Measurements from ENCODE around the gene PPP2CA.

The PPP2CA gene

DNA sequence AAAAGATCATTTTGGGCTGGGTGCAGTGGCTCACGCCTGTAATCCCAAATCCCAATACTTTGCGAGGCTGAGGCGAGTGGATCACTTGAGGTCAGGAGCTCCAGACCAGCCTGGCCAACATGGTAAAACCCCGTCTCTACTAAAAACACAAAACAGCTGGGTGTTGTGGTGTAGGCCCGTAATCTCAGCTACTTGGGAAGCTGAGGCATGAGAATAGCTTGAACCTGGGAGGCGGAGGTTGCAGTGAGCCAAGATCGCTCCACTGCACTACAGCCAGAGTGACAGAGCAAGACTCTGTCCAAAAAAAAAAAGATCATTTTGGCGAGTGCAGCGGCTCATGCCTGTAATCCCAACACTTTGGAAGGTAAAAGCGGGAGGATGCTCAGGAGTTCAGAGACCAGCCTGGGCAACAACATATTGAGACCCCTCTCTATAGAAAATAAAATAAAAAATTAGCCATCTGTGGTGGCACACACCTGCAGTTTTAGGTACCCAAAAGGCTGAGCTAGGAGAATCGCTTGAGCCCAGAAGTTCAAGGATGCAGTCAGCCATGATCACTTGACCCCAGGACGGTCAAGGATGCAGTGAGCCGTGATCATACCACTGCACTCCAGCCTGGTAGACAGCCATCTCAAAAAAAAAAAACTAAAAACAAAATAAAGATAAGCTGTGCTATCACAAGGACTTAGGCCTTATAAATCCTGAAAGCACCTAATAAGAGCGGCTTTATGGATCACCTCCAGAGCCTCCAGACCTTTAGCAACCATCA is 16.2 kb downstream of the PPP2CA start:
- TF ChIP-seq TCF4 (CRISPR knock-in tag; IDR thresholded peaks at IDR 0.05; ENCODE audit: borderline replicate concordance) (no peak), ZNF70 (CRISPR knock-in tag; IDR thresholded peaks at IDR 0.05) (no peak), TOX (CRISPR knock-in tag; IDR thresholded peaks at IDR 0.05; ENCODE audit: borderline replicate concordance) (no peak), SNAI2 (CRISPR knock-in tag; IDR thresholded peaks at IDR 0.05) (no peak), ZNF565 (CRISPR knock-in tag; conservative IDR thresholded peaks at IDR 0.05; ENCODE audit: low read depth) (no peak), ZC3H10 (CRISPR knock-in tag; IDR thresholded peaks at IDR 0.05) (no peak), ESRRG (CRISPR knock-in tag; IDR thresholded peaks at IDR 0.05) (no peak), RARB (CRISPR knock-in tag; IDR thresholded peaks at IDR 0.05) (no peak), ISL1 (CRISPR knock-in tag; IDR thresholded peaks at IDR 0.05) (no peak)
- TF ChIP-seq, protein P1, sequence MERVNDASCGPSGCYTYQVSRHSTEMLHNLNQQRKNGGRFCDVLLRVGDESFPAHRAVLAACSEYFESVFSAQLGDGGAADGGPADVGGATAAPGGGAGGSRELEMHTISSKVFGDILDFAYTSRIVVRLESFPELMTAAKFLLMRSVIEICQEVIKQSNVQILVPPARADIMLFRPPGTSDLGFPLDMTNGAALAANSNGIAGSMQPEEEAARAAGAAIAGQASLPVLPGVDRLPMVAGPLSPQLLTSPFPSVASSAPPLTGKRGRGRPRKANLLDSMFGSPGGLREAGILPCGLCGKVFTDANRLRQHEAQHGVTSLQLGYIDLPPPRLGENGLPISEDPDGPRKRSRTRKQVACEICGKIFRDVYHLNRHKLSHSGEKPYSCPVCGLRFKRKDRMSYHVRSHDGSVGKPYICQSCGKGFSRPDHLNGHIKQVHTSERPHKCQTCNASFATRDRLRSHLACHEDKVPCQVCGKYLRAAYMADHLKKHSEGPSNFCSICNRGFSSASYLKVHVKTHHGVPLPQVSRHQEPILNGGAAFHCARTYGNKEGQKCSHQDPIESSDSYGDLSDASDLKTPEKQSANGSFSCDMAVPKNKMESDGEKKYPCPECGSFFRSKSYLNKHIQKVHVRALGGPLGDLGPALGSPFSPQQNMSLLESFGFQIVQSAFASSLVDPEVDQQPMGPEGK (CRISPR knock-in tag; IDR thresholded peaks at IDR 0.05; ENCODE audit: borderline replicate concordance), result no peak
- TF ChIP-seq, protein P2, sequence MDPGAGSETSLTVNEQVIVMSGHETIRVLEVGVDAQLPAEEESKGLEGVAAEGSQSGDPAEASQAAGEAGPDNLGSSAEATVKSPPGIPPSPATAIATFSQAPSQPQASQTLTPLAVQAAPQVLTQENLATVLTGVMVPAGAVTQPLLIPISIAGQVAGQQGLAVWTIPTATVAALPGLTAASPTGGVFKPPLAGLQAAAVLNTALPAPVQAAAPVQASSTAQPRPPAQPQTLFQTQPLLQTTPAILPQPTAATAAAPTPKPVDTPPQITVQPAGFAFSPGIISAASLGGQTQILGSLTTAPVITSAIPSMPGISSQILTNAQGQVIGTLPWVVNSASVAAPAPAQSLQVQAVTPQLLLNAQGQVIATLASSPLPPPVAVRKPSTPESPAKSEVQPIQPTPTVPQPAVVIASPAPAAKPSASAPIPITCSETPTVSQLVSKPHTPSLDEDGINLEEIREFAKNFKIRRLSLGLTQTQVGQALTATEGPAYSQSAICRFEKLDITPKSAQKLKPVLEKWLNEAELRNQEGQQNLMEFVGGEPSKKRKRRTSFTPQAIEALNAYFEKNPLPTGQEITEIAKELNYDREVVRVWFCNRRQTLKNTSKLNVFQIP (CRISPR knock-in tag; IDR thresholded peaks at IDR 0.05; ENCODE audit: borderline replicate concordance, low read depth), result no peak
- ATAC-seq, result no peak

DNA sequence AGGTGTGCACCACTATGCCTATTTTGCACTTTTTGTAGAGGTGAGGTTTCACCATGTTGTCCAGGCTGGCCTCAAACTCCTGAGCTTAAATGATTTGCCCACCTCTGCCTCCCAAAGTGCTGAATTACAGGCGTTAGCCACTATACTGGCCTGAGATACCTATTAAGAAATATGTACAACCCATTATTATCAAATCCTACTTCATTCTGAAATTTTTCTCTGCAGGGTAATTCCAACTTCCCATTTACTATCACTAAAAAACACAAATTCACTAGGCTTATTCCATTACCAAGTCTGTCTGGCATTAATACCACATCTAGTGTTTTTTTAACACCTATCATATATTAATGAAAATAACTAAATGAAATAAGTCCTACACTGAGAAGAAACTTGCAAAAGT is 18.2 kb downstream of the PPP2CA start:
- ATAC-seq, result no peak
- TF ChIP-seq ZNF70 (CRISPR knock-in tag; IDR thresholded peaks at IDR 0.05) (no peak), ZFP30 (CRISPR knock-in tag; IDR thresholded peaks at IDR 0.05) (no peak), ZC3H10 (CRISPR knock-in tag; IDR thresholded peaks at IDR 0.05) (no peak)
- TF ChIP-seq, protein P3, sequence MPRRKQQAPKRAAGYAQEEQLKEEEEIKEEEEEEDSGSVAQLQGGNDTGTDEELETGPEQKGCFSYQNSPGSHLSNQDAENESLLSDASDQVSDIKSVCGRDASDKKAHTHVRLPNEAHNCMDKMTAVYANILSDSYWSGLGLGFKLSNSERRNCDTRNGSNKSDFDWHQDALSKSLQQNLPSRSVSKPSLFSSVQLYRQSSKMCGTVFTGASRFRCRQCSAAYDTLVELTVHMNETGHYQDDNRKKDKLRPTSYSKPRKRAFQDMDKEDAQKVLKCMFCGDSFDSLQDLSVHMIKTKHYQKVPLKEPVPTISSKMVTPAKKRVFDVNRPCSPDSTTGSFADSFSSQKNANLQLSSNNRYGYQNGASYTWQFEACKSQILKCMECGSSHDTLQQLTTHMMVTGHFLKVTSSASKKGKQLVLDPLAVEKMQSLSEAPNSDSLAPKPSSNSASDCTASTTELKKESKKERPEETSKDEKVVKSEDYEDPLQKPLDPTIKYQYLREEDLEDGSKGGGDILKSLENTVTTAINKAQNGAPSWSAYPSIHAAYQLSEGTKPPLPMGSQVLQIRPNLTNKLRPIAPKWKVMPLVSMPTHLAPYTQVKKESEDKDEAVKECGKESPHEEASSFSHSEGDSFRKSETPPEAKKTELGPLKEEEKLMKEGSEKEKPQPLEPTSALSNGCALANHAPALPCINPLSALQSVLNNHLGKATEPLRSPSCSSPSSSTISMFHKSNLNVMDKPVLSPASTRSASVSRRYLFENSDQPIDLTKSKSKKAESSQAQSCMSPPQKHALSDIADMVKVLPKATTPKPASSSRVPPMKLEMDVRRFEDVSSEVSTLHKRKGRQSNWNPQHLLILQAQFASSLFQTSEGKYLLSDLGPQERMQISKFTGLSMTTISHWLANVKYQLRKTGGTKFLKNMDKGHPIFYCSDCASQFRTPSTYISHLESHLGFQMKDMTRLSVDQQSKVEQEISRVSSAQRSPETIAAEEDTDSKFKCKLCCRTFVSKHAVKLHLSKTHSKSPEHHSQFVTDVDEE (CRISPR knock-in tag; IDR thresholded peaks at IDR 0.05), result no peak
- TF ChIP-seq, protein P4, sequence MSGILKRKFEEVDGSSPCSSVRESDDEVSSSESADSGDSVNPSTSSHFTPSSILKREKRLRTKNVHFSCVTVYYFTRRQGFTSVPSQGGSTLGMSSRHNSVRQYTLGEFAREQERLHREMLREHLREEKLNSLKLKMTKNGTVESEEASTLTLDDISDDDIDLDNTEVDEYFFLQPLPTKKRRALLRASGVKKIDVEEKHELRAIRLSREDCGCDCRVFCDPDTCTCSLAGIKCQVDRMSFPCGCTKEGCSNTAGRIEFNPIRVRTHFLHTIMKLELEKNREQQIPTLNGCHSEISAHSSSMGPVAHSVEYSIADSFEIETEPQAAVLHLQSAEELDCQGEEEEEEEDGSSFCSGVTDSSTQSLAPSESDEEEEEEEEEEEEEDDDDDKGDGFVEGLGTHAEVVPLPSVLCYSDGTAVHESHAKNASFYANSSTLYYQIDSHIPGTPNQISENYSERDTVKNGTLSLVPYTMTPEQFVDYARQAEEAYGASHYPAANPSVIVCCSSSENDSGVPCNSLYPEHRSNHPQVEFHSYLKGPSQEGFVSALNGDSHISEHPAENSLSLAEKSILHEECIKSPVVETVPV (CRISPR knock-in tag; IDR thresholded peaks at IDR 0.05), result no peak
- TF ChIP-seq, protein P5, sequence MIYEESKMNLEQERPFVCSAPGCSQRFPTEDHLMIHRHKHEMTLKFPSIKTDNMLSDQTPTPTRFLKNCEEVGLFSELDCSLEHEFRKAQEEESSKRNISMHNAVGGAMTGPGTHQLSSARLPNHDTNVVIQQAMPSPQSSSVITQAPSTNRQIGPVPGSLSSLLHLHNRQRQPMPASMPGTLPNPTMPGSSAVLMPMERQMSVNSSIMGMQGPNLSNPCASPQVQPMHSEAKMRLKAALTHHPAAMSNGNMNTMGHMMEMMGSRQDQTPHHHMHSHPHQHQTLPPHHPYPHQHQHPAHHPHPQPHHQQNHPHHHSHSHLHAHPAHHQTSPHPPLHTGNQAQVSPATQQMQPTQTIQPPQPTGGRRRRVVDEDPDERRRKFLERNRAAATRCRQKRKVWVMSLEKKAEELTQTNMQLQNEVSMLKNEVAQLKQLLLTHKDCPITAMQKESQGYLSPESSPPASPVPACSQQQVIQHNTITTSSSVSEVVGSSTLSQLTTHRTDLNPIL (CRISPR knock-in tag; IDR thresholded peaks at IDR 0.05; ENCODE audit: low read depth), result no peak

DNA sequence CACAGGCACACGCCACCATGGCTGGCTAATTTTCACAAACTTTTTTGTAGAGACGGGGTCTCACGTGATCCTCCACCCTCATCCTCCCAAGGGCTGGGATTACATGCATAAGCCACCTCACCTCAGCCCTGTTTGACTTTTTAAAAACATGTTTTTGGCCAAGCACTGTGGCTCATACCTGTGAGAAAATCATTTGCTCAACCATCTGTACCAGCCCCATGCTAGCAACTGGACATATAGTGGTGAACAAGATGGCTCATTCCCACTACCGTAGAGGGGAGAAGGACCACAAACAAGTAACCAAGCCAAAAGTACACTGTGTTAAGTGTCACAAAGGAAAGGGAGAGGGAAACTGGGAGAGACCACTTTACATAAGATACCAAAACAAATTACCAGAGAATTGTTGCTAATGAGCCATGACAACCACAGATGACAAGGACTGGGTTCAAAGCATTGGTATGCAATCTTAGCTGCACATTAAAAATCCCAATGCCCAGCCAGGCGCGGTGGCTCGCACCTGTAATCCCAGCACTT is 19.2 kb downstream of the PPP2CA start:
- TF ChIP-seq ZNF565 (CRISPR knock-in tag; conservative IDR thresholded peaks at IDR 0.05; ENCODE audit: low read depth), result no peak
- TF ChIP-seq OSR1 (CRISPR knock-in tag; IDR thresholded peaks at IDR 0.05), result no peak
- no peak for TF ChIP-seq ZNF8 (CRISPR knock-in tag; IDR thresholded peaks at IDR 0.05)
- TF ChIP-seq ISL1 (CRISPR knock-in tag; IDR thresholded peaks at IDR 0.05), result no peak
- ATAC-seq, result no peak

DNA sequence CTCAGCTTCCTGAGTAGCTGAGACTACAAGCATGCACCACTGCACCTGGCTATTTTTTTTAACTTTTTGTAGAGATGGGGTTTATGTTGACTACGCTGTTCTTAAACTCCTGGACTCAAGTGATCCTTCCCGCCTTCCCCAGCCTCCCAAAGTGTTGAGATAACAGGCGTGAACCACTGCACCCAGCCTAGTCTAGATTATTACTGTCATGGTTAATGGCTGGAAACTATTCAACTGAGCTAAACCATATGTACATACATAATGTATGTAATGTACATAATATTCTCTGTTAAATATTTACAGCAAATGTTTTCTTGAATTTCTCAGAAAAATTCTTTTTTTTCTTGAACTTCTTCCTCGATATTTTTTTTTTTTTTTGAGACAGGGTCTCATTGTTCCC is 21.3 kb downstream of the PPP2CA start:
- no peak for ATAC-seq
- TF ChIP-seq PPARA (CRISPR knock-in tag; IDR thresholded peaks at IDR 0.05; ENCODE audit: borderline replicate concordance), result no peak
- TF ChIP-seq, protein P4 (CRISPR knock-in tag; IDR thresholded peaks at IDR 0.05), result no peak
- TF ChIP-seq, protein P3 (CRISPR knock-in tag; IDR thresholded peaks at IDR 0.05), result no peak
- TF ChIP-seq, protein P5 (CRISPR knock-in tag; IDR thresholded peaks at IDR 0.05; ENCODE audit: low read depth), result no peak

Measured in SK-N-SH treated with all-trans-retinoic acid at 6 μM for 48 hours (cell line).